Fibroblast of skin of abdomen (primary cell): Measurements from ENCODE around the gene NIN.
A peak's percentile ranks its signal among the peaks of the same experiment; 100 is the strongest.
"Not testable (repeated sequence)": the region's sequence is repeated elsewhere in the genome, so short reads cannot be mapped to it uniquely, and the experiment has no call there.

ENCODE experiments used
- DNase-seq: peaks from one replicate; pipeline ENCODE4 v3.0.0-alpha.2; 2013

Gene NIN

DNA sequence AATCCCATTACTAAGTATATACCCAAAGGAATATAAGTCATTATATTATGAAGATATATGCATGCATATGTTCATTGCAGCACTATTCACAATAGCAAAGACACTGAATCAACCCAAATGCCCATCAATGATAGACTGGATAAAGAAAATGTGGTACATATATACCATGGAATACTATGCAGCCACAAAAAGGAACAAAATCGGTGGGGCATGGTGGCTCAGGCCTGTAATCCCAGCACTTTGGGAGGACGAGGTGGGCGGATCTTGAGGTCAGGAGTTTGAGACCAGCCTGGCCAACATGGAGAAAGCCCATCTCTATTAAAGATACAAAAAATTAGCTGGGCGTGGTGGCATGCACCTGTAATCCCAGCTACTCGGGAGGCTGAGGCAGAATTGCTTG, 15.4 kb downstream of the NIN start:
- not testable (repeated sequence) for DNase-seq

DNA sequence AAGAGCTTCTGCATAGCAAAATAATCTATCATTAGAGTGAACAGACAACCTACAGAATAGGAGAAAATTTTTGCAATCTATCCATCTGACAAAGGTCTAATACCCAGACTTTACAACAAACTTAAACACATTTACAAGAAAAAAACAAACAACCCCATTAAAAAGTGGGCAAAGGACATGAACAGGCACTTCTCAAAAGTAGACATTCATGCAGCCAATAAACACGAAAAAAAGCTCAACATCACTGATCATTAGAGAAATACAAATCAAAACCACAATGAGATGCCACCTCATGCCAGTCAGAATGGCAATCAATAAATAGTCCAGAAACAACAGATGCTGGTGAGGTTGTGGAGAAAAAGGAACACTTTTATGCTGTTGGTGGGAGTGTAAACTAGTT, 15.9 kb downstream of the NIN start:
- not testable (repeated sequence) for DNase-seq

DNA sequence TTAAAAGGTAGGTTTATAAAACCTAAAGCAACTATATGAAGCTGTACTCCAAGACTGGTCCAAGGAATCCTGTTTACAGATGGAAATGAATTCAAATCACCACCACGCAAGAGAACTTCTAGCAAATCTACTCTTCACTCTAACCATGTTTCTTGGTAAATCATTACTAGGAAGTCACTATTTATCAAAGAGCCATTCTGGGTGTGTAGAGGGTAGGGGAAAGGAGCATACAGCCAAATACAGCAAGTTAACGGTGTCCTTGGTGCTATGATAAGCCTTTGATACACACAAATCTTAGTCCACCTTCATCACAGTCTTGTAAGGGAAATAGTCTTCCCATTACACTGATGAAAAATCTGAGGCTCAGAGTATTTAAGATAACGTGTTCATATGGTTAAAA, 16.8 kb downstream of the NIN start:
- no peak for DNase-seq

DNA sequence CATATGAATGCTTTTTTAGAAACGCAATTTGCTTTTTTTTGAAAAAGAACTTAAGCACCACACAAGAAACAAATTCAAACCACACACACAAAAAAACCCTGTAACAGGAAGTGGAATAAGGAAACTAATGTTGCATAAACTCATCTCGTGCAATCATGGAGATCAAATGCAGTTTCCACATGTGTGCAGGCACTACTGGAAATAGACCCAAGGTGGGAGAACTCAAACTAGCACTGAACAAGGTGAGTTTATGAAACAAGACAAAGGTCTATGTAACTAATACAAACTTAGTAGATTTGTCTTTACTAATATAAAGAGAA, 17.5 kb downstream of the NIN start:
- no peak for DNase-seq

DNA sequence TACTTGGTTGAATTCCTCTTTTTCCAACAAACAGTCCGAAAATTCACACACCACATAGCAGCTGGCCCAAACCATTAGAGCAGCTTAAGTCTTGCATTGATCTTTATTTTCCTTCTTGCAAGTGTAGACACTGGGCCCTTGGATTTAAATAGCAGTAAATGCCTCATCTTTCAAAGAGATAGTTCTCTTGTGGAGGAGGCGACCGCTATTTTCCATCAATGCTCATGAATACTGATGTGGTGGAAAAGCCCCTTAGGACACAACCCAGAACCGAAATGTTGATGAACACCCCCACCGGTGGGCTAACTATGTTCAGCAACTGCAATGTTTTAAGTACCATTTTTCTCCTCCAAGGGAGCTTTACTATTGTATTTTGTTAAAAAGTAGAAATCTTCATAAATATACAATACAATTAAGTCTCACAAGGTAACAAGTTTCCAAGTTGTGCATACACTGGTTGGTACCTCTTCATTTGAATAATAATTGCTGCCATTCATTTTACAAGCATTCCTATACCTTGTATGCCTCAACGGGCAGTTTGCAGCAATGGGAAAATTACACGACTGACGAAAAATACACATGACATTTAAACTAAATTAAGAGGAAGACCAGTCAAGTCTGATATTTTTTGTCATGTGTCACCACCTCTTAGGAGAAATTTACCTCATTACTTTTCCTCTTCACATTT, 18.0 kb downstream of the NIN start:
- DNase-seq, result no peak

DNA sequence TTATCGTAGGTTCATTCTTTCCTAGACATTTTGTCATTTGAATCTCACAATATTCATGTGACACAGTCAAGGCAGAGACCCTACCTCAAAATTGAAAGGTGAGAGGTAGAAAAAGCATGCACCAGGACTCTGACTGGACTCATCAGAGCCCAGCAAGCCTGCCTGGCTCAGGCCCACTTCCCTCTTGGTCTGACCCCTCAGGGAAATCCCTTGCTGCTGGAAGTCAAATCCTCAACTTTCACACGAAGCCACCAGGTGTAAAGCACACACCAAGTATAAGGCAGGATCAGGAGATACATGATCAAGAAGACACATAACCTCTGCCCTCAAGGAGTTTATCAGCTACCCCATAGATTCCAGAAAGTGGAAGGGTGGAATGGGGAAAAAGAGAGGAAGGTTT, 18.8 kb downstream of the NIN start:
- DNase-seq, result no peak

DNA sequence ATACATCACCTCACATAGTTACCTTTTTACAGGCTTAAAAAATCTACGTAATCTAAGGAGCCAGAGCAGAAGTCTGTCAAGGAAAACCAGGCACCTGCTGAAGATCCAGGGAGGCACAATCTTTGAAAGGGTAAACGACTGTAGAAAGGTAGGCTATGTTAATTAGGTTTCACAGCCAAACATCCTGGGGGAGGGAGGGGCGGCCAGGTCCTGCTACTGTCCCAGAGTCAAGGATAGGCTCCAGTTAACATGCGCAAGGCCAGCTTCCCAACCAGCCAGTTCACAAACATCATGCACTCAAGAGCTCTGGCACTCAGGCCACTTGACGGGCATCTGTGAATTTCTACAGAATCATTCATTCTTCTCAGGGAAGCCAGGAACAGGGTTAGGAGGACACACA, 22.9 kb downstream of the NIN start:
- no peak for DNase-seq

DNA sequence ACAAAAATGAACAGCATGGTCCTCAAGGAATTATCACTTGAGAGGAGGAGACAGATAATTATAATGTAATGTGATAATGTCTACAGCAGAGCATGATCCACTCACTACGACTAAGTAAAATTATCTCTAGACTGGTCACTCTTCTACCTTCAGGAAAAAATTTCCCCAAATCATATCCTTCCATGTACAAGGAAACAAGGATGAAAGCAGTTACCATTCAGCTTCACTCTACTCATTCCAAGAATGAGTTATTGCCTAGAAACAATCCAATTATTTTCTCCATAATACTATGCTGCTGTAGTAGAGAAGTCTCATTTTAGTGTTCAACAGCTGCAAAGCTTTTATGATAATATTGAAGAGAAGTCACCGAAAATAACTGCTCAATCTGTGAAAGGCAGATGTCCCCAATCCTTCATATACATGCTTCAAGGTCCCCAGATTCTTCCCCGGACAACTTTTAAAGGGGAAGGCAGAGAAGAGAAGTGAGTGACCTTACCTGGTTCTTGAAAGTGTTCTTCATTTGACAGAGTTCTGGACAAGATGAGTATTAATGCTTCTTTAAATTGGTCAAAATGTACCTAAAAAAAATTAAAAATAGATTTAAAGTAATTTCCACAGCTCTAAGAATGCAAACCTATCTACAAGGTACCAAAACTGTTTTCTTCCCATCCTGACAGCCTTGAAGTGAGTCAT, 24.6 kb downstream of the NIN start:
- no peak for DNase-seq

DNA sequence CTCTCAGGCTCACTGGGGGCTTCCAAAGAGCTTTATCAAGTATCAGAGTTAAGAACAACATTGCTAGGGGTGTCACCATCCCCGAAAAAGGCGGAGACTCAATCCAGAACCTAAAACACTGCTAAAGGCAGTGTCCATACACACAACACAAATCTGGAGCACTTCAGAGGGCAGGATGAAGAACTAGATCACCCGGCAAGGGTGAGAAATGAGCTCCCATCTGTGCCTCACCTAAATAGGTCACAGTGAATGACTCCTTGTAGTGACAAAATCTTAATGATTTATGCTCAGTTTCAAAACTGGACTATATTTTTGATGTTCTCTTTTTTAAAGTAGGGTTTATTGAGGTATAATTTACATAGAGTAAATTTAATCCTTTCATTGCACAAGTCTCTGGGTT, 25.6 kb downstream of the NIN start:
- no peak for DNase-seq

DNA sequence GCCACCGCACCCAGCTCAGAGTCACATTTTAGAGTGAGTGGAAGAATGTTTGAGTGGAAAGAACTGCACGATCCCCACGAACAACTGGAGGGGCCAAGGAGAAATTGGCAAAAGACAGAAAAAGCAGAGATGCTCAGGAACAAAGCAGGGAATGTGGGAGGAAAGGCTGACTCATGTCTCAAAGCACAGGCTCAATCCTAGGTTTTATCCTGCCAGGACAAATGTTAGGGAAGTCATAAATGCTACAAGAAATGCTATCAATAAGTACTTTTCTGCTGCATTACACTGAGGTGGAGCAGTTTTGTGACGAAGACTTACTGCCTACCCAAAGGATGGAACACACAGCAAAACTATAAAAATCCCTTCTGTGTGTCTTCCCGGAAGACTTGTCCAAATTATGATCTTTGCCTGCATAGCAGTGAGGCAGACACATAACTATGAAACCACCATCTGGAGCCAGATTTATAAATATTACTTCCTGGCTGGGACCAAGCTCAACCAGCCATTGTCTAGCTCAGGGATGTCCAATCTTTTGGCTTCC, 26.7 kb downstream of the NIN start:
- peak; percentile 77 for DNase-seq

DNA sequence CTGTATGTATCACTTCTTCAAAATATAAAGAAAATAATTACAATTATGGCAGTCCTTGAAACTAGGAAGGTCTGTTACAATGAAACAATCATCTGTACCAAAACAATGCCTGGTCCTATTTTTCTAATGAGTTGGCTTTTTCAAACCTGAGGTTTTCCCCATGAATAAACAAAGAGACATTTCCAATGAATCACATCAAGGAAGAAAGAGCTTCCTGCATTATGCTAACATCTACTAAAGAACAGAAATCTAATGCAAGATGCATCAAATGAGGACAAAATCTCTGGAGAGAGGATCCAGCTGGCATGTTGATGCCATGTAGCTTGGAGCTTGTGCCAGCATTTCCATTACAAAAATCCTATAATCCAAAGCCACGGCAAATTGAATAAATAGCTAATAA, 29.3 kb downstream of the NIN start:
- DNase-seq, result peak; percentile 44

DNA sequence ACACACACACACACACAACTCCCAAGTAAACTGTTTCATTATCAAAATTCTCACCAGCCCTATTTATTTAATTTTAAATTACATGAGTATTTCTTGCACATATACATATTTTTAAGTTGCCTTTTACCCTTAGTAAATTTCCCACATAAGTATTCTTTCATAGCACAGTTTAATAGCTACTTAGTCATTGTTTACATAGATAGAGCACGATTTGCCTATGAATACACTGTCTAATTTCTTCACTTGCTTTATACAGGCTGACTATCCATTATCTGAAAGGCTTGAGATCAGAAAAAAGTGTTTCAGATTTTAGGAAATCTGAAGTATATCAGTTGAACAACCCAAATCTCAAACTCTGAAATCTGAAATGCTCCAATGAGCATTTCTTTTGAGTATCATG, 30.9 kb downstream of the NIN start:
- no peak for DNase-seq

DNA sequence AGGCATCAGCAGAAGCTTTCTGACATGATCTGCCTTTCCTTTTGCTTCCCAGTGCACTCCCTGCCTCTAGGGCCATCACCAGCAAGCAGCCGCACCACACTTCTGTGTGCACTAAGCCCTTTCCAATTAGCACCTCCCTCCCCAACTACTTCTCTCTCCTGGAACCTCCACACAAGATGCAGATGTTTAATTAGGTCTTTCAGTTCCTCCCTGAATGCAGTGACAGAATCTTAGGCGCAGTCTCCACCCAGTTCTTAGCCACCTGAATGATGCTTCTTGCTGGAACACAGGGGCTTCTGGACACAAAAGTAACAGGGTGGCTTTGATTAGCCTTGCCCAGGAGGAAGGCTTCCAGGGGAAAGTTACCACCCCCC, 32.9 kb downstream of the NIN start:
- DNase-seq, result no peak

DNA sequence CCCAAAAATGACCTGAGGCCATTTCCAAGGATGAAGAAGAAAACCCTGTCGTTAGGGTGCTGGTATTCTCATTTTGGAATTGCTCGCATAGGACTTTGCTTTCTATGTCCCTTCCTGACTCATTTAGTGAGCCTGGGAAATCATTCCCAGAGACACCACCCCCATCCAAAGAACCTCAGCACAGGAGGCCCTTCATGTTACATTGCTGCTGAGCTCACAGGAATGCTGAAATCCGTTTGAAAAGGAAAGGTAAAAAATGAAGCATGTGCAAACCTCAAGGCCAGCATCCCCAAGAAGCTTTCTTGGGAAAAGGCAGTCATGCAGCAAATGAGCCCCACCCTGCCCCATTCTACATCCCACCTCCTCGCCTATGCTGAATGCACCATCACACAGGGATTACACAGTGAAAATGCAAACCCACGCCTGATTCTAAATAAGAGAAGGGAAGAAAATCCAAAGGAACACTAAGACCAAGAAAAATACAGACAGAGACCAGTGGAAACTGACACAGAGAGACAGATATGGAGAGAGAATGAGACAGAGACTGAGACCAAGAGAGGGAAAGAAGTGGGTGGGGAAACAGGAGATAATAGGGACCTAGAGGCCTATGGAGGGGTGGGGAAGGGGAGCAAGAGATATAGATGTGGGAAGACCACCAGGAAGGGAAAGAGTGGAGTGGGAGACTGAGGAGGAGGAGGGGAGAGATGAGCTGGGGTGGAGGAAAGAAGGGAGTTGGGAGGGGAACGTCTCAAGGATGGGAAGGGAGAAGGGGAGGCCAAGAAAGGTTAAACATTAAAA, 33.5 kb downstream of the NIN start:
- no peak for DNase-seq

DNA sequence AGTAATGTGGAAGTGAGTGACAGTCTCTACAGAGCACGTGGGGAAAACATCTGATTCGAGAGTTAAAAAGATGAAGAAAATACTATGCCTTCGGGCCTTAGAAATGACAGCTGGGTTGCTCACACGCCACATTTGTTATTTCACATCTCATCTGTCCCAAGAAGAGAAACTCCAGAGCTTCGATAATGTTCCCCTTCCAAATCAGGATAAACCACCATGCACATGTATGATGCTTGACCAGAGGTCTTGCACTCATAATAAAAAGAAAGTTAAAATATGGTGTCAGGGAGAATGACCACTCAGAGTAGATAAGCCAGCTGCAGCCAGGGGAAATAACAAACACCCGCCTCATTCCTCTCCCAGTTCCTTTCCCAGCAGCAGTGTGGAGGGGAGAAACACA, 34.6 kb downstream of the NIN start:
- DNase-seq, result no peak

DNA sequence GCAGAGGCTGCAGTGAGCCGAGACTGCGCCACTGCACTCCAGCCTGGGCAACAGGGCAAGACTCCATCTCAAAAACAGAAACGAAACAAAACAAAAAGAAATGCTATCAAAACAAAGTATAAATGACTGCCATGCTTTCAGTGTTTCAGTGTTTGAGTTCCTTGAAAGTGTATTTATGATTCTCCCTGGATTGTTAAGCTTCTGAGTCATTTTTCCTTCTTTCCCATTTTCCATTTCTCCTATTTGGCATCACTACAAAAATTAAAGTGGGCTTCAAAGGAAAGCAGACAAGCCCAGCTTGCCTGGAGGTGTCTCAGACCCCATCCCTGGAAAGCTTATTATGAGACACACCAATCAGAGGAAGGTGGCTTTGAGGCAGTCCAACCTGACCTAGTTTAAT, 35.1 kb downstream of the NIN start:
- no peak for DNase-seq

DNA sequence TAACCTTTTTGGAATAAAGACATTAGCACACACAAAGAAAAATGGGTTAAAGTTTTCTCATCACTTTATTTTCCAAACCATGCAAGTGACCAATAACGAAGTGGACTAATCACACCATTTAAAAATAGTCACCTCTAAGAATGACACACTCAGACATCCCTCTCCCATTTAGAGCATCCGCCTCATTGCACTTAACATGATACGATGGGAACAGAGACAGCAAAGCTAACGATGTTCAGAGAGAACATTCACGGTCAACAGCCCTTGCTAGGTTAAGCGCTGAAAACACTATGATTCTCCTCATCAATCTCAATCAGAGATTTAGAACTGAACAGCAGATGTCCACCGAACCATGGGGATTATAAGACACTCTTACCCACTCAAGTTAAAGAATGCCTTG, 35.8 kb downstream of the NIN start:
- no peak for DNase-seq

DNA sequence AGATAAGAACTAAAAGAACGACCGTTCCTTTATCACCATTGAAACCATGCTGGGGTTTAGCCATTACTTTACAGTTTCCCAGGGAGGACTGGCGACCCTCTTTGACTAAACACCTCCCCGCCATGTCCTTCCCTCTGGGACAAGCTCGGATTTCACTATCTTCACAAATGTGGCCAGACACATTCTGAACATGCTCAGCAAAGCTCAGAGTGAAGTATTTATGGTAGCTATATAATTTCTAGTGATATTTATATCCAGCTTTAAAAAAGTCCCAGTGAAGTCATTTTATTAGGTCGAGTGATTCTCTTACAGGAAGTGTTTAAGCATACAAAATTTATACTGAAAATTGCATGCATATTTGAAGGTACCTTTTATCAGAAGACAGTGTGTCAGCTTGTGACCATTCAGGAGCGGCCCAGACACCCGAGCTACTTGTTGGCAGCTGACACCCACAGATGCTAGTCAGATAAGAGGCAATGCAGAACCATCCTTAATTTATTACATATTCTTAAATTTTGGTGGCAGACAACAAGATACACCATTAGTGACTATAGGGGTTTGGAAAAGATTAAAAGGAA, 36.8 kb downstream of the NIN start:
- no peak for DNase-seq

DNA sequence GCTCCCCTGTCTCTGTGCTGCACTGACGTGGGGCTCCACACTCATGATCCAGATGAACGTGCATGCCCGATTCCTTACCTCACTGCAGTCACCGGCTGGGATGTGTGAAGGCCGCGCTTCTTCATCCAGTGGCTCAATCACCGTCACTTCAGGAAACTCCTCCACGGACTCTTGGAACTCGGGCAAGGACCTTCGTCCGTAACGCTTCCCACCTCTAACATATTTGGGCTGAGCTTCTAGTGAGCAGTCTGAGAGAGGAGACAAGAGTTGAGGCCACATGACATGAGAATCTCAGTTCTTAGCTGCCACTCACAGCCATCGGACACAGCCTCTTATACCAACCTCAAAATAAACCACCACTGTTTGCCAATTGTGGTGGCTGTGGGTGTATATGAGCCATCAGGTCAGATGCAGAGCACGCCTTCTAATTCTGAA, 38.3 kb downstream of the NIN start:
- DNase-seq, result no peak

DNA sequence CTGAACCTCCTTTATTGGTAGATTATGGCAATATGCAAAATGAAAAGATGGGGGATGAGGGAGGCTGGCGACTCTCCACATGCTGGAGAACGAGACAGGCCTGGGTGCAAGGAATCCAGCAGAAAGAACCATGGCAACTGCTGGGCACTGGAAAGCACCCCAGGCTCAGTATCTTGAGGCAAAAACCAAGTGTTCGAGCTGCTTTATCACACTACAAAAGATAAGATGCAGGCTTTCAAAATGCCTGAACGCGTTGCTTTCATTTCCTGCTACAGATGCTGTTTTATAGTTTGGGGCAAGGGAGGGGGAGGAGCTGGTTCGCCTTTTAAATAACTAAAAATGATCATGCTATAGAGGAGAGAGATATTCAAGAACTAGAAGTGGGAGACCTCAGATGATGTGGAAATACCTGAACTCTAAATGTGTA, 38.9 kb downstream of the NIN start:
- no peak for DNase-seq

DNA sequence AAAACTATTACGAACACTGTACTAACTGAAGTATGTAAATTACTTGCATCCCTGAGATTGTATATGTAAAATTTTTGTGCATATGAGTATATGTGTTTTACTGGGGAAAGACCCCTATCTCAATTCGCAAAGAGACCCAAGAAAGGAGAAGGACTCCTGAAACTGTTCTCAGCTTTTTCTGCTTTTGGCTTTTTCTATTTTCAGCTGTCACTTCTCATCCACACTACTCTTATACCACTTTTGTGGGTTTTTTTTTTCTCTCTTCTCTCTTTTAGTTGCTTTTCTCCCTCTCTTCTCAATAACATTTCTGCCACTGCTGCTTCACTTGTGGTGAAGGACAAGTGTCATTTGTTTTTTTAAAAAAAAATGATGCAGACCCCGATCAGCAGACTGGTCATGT, 39.8 kb downstream of the NIN start:
- DNase-seq, result no peak

DNA sequence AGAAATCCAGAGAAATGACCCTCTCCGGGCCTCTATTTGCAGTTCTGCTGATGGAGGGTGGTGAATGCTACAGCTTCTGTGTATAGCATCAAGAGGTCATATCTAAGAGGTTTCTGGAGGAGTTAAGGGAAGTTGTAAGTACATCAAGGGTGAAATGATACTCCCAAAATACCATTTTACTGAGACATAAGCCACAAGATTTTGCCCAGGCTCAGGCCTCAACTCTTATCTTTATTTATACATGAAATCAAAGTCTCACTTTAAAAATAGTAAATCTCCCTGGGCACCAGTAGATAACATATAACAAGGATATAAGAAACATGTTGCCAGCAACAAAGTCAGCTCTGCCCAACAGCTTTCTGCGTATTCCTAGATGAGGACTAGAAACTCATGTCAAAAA, 40.4 kb downstream of the NIN start:
- no peak for DNase-seq

DNA sequence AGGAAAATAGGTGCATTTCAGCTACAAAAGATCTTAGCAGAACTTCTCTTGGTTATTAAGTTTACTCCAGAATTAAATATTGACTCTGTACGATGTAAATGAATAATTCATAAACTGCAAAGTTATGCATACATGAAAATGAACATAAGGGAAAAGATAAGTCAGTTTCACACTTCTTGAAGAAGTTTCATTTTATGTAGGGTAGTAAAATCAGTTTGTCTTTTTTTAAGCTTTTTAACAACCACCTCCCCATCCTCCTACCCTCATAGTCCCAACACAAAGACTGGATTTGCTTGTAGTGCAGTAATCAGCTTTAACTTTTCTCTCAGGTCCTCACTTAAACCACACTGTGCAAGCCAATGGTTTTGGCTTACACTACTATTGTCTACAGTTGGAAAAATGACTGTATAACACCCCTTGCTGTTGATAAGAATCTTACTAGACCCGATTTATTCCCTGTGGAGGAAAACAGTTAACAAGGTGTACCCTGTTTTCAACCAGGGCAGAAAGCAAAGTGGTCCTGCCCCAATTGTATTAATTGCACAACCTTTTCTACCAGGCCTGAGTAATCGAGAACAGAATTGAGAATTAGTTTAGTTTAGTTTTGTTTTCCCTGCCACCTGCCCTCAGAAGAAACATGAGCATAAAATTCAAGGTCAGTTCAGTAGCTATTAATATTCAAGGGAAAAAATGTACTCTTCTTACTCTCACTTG, 44.1 kb downstream of the NIN start:
- DNase-seq, result no peak
